Measurements from ENCODE around the gene PRR35.

The PRR35 gene

GRCh38 chr16:534856-535445 lies 25.2 kb upstream of the PRR35 start:
- H3K4me1 ChIP-seq = peaks cover 0 to 14% (median 1%) of the 10 kb centered on the region in 4 donors

GRCh38 chr16:535446-536405 lies 24.5 kb upstream of the PRR35 start:
- H3K36me3 ChIP-seq = peaks cover 0 to 56% (median 5%) of the 10 kb centered on the region in 3 donors
- H3K9me3 ChIP-seq = no peaks in the 10 kb centered on the region
- TF ChIP-seq CTCF (IDR thresholded peaks at IDR 0.05) = no peak
- H3K27ac ChIP-seq = no peak overlapping the region
- no peaks in the 10 kb centered on the region for H3K27me3 ChIP-seq
- H3K4me3 ChIP-seq = no peak overlapping the region
- intact Hi-C loops (cut with DNase I; ENCODE audit: low total_unique reads) = no loop called here
- no peak for DNase-seq
- peaks cover 0 to 6% (median 0%) of the 10 kb centered on the region in 4 donors for H3K4me1 ChIP-seq

More at GRCh38 chr16:534856-535445, 25.2 kb upstream of the PRR35 start:
- DNase-seq = no peak
- Histone ChIP-seq H3K27ac (no peak overlapping the region), H3K9me3 (no peaks in the 10 kb centered on the region), H3K27me3 (no peaks in the 10 kb centered on the region), H3K4me3 (no peak overlapping the region), H3K36me3 (peaks cover 0 to 49% (median 5%) of the 10 kb centered on the region in 3 donors)
- TF ChIP-seq CTCF (IDR thresholded peaks at IDR 0.05) = no peak
- intact Hi-C loops (cut with DNase I; ENCODE audit: low total_unique reads) = no loop called here

- TF ChIP-seq CTCF (IDR thresholded peaks at IDR 0.05) = no peak
- Histone ChIP-seq H3K9me3 (no peaks in the 10 kb centered on the region), H3K36me3 (peaks cover 0 to 62% (median 5%) of the 10 kb centered on the region in 3 donors), H3K27me3 (no peaks in the 10 kb centered on the region), H3K27ac (no peak overlapping the region), H3K4me3 (no peak overlapping the region), H3K4me1 (peaks cover 0 to 5% (median 0%) of the 10 kb centered on the region in 4 donors)
- intact Hi-C loops (cut with DNase I; ENCODE audit: low total_unique reads) = no loop called here
- no peak for DNase-seq
Measured at GRCh38 chr16:536746-537145, 23.4 kb upstream of the PRR35 start.

GRCh38 chr16:537415-538335 lies 22.5 kb upstream of the PRR35 start:
- Histone ChIP-seq H3K9me3 (no peaks in the 10 kb centered on the region), H3K27ac (no peak overlapping the region), H3K36me3 (peaks cover 0 to 62% (median 5%) of the 10 kb centered on the region in 3 donors), H3K4me1 (peaks cover 0 to 5% (median 0%) of the 10 kb centered on the region in 4 donors), H3K4me3 (no peak overlapping the region), H3K27me3 (no peaks in the 10 kb centered on the region)
- intact Hi-C loops (cut with DNase I; ENCODE audit: low total_unique reads) = no loop called here
- no peak for TF ChIP-seq CTCF (IDR thresholded peaks at IDR 0.05)
- no peak for DNase-seq

- TF ChIP-seq CTCF (IDR thresholded peaks at IDR 0.05) = no peak
- intact Hi-C loops (cut with DNase I; ENCODE audit: low total_unique reads) = no loop called here
- H3K9me3 ChIP-seq = no peaks in the 10 kb centered on the region
- no peaks in the 10 kb centered on the region for H3K27me3 ChIP-seq
- H3K4me1 ChIP-seq = peaks cover 0 to 5% (median 0%) of the 10 kb centered on the region in 4 donors
- no peak overlapping the region for H3K27ac ChIP-seq
- H3K36me3 ChIP-seq = peaks cover 0 to 53% (median 5%) of the 10 kb centered on the region in 3 donors
- H3K4me3 ChIP-seq = no peak overlapping the region
- no peak for DNase-seq
Measured at GRCh38 chr16:539901-540530, 20.2 kb upstream of the PRR35 start.
